ENCODE results near the gene PRPS1L1.

Gene PRPS1L1

DNA sequence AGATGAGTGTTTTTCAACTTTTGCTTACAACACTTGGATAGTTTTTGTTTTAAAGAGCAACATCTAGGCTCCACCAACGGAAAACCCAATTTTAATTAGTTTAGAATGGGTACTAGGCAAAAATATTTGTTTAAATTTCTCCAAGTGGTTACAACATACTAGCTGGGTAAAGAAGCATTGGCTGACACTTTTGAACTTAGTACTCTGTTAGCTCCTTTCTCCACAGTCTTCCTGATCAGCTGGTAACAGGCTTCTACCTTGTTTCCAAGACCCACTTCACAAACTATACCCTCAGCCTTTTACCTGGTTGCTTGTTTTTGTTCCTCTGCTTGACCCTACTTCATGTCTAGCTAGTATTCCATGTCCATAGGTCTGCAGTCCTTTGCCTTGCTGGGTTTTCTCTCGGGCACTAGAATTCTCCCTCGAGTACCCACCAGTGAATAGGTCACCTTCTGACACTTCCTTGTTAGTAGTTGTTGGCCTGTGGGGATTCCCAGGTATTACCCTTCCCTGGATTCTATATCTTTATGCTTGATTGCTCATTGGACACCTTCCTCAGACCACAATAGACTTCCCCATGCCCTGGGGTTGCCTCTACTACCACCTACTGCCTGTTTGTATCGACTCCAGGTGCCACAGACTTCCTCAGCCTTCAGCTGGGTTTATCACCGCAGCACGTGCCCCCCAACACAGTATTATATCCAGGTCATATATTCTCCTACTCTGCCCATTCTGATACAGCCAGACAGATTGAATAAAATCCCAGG is 42.0 kb downstream of the PRPS1L1 start:
- TF ChIP-seq, protein P1, sequence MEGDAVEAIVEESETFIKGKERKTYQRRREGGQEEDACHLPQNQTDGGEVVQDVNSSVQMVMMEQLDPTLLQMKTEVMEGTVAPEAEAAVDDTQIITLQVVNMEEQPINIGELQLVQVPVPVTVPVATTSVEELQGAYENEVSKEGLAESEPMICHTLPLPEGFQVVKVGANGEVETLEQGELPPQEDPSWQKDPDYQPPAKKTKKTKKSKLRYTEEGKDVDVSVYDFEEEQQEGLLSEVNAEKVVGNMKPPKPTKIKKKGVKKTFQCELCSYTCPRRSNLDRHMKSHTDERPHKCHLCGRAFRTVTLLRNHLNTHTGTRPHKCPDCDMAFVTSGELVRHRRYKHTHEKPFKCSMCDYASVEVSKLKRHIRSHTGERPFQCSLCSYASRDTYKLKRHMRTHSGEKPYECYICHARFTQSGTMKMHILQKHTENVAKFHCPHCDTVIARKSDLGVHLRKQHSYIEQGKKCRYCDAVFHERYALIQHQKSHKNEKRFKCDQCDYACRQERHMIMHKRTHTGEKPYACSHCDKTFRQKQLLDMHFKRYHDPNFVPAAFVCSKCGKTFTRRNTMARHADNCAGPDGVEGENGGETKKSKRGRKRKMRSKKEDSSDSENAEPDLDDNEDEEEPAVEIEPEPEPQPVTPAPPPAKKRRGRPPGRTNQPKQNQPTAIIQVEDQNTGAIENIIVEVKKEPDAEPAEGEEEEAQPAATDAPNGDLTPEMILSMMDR (IDR thresholded peaks at IDR 0.05) = no peak
- peaks cover 7% of the 10 kb centered on the region for H3K27me3 Mint-ChIP-seq (ENCODE audit: low read depth, poor library complexity)
- H3K27ac Mint-ChIP-seq = no peak overlapping the region
- no peaks in the 10 kb centered on the region for H3K4me1 Mint-ChIP-seq
- no peaks in the 10 kb centered on the region for H3K36me3 Mint-ChIP-seq (ENCODE audit: low read depth)
- H3K9me3 Mint-ChIP-seq = peaks cover 4% of the 10 kb centered on the region
- no peak for DNase-seq
- no peak overlapping the region for H3K4me3 Mint-ChIP-seq

DNA sequence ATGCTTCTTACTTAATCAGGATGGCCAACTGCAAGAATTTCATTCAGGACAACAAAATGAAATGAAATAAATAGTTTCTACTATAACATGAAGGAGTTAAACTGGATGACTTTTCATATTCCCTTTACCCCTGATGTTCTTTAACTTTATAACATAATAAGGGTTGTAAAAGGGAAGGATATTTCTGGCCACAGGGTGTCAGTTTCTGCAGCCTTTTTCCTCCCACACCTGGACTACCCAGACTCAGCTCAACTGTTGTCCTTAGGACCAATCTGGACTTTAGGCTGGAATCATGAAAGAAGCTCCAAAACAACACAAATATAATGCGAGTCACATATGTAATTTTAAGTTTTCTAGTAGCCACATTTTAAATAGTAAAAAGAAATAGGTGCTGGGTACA is 43.4 kb downstream of the PRPS1L1 start:
- Mint-ChIP-seq H3K27ac (peak overlapping the region; percentile 10), H3K36me3 (ENCODE audit: low read depth) (no peaks in the 10 kb centered on the region), H3K9me3 (peaks cover 7% of the 10 kb centered on the region), H3K4me1 (no peaks in the 10 kb centered on the region), H3K27me3 (ENCODE audit: low read depth, poor library complexity) (peaks cover 7% of the 10 kb centered on the region), H3K4me3 (no peak overlapping the region)
- TF ChIP-seq, protein P1 (IDR thresholded peaks at IDR 0.05) = no peak
- DNase-seq = no peak

DNA sequence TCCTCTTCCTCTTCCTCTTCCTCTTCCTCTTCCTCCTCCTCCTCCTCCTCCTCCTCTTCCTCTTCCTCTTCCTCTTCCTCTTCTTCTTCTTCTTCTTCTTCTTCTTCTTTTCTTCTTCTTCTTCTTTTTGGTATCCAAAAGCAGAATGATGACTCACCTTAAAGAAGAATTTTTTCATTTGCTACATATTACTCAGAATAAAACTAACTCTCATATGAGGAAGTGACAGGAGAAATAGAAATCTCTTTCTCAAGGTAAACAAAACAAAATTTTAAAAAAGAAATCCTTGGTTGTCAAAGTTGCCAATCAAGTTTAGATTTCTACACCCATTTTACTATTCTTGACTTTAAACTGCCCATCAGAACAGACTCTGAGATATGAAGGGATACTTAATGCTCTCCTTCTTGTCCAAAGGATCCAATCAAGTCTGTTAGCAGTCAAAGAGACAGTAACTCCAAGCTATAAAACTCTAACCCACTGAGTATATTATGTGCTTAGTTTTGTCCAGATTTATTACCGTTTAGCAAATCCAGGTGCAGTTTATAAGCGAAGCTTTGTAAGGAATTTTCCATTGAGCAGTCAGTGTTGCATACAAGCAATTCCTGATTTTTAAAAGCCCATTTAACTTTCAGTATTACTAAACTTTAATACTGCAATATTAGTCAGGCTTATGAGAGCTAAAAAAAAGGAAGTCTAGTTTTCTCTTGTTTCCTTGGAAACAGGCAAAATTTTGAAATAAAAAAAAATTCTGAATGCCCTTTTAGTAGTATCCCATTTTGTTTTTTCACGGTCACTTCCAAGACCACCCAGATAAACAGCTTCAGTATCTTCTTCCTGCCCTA is 44.2 kb downstream of the PRPS1L1 start:
- Mint-ChIP-seq H3K36me3 (ENCODE audit: low read depth) (no peaks in the 10 kb centered on the region), H3K4me1 (no peaks in the 10 kb centered on the region), H3K4me3 (no peak overlapping the region), H3K9me3 (peaks cover 7% of the 10 kb centered on the region), H3K27me3 (ENCODE audit: low read depth, poor library complexity) (peaks cover 6% of the 10 kb centered on the region), H3K27ac (no peak overlapping the region)
- no peak for DNase-seq
- TF ChIP-seq, protein P1 (IDR thresholded peaks at IDR 0.05) = no peak

DNA sequence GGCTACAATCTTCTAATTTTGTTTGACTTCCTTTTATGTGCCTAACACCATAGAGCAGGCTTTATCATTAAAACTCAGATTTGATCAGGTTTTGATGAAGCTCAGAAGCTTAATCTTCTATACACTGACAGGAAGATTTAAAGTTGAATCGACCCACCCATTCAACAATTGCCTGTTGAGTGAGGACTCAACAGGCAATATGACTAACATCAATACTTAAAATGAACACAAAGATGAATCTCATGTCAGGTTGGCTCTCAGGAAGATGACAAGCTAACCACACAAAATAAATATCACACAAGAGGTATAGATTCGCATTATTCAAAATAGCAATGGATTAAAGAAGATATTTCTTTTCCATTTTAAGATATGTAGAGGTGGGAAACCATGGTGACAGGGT is 50.7 kb downstream of the PRPS1L1 start:
- Mint-ChIP-seq H3K4me3 (no peak overlapping the region), H3K9me3 (peaks cover 7% of the 10 kb centered on the region), H3K27me3 (ENCODE audit: low read depth, poor library complexity) (peaks cover 4% of the 10 kb centered on the region), H3K36me3 (ENCODE audit: low read depth) (no peaks in the 10 kb centered on the region), H3K4me1 (no peaks in the 10 kb centered on the region), H3K27ac (no peak overlapping the region)
- TF ChIP-seq, protein P1 (IDR thresholded peaks at IDR 0.05) = no peak
- no peak for DNase-seq
